Measurements from ENCODE around the gene DGCR6.

The DGCR6 gene

GRCh38 chr22:18925368-18926064, 19.4 kb downstream of the DGCR6 start:
- H3K9me3 ChIP-seq: no peaks in the 10 kb centered on the region
- H3K27me3 ChIP-seq: no peaks in the 10 kb centered on the region
- no peak overlapping the region for H3K27ac ChIP-seq
- no peaks in the 10 kb centered on the region for H3K36me3 ChIP-seq
- TF ChIP-seq, protein P1, sequence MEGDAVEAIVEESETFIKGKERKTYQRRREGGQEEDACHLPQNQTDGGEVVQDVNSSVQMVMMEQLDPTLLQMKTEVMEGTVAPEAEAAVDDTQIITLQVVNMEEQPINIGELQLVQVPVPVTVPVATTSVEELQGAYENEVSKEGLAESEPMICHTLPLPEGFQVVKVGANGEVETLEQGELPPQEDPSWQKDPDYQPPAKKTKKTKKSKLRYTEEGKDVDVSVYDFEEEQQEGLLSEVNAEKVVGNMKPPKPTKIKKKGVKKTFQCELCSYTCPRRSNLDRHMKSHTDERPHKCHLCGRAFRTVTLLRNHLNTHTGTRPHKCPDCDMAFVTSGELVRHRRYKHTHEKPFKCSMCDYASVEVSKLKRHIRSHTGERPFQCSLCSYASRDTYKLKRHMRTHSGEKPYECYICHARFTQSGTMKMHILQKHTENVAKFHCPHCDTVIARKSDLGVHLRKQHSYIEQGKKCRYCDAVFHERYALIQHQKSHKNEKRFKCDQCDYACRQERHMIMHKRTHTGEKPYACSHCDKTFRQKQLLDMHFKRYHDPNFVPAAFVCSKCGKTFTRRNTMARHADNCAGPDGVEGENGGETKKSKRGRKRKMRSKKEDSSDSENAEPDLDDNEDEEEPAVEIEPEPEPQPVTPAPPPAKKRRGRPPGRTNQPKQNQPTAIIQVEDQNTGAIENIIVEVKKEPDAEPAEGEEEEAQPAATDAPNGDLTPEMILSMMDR (IDR thresholded peaks at IDR 0.05): no peak
- H3K4me1 ChIP-seq (ENCODE audit: control insufficient read depth in 1 of 2, insufficient read depth in 1 of 2, low read depth in 1 of 2, low read length in 1 of 2): no peaks in the 10 kb centered on the region
- no peak overlapping the region for H3K4me3 ChIP-seq (ENCODE audit: low read depth in 1 of 2, low read length in 1 of 2)

- Histone ChIP-seq H3K9me3 (no peaks in the 10 kb centered on the region), H3K4me3 (ENCODE audit: low read depth in 1 of 2, low read length in 1 of 2) (no peak overlapping the region), H3K36me3 (no peaks in the 10 kb centered on the region), H3K4me1 (ENCODE audit: control insufficient read depth in 1 of 2, insufficient read depth in 1 of 2, low read depth in 1 of 2, low read length in 1 of 2) (no peaks in the 10 kb centered on the region), H3K27ac (no peak overlapping the region), H3K27me3 (no peaks in the 10 kb centered on the region)
- TF ChIP-seq, protein P1 (IDR thresholded peaks at IDR 0.05): no peak
Observed at GRCh38 chr22:18927020-18927419, 20.9 kb downstream of the DGCR6 start.

DNA sequence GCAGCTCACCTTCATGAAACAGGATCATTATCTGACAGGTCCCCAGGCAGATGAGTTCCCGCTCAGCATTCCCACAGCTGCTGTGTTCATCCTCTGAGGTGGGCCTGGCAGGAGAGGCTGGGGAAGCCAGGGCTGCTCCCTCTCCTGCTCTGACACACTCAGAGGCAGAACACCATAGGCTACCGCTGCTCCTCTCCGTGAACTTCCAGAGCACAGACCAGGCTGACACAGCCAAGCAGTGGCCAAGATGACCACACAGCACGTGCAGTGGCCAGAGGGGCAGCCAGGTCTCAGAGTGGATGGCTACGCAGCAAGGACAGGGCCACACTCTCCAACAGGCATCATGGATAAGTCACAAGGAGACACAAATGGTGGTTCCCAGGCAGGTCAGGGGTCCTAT, 21.5 kb downstream of the DGCR6 start:
- Histone ChIP-seq H3K27ac (no peak overlapping the region), H3K9me3 (no peaks in the 10 kb centered on the region), H3K4me1 (ENCODE audit: control insufficient read depth in 1 of 2, insufficient read depth in 1 of 2, low read depth in 1 of 2, low read length in 1 of 2) (no peaks in the 10 kb centered on the region), H3K36me3 (no peaks in the 10 kb centered on the region), H3K27me3 (no peaks in the 10 kb centered on the region), H3K4me3 (ENCODE audit: low read depth in 1 of 2, low read length in 1 of 2) (no peak overlapping the region)
- TF ChIP-seq, protein P1 (IDR thresholded peaks at IDR 0.05): no peak

GRCh38 chr22:18929459-18929858, 23.3 kb downstream of the DGCR6 start:
- H3K4me1 ChIP-seq (ENCODE audit: control insufficient read depth in 1 of 2, insufficient read depth in 1 of 2, low read depth in 1 of 2, low read length in 1 of 2): no peaks in the 10 kb centered on the region
- no peaks in the 10 kb centered on the region for H3K36me3 ChIP-seq
- H3K4me3 ChIP-seq (ENCODE audit: low read depth in 1 of 2, low read length in 1 of 2): no peak overlapping the region
- H3K27ac ChIP-seq: no peak overlapping the region
- TF ChIP-seq, protein P1 (IDR thresholded peaks at IDR 0.05): no peak
- H3K9me3 ChIP-seq: no peaks in the 10 kb centered on the region
- H3K27me3 ChIP-seq: no peaks in the 10 kb centered on the region

DNA sequence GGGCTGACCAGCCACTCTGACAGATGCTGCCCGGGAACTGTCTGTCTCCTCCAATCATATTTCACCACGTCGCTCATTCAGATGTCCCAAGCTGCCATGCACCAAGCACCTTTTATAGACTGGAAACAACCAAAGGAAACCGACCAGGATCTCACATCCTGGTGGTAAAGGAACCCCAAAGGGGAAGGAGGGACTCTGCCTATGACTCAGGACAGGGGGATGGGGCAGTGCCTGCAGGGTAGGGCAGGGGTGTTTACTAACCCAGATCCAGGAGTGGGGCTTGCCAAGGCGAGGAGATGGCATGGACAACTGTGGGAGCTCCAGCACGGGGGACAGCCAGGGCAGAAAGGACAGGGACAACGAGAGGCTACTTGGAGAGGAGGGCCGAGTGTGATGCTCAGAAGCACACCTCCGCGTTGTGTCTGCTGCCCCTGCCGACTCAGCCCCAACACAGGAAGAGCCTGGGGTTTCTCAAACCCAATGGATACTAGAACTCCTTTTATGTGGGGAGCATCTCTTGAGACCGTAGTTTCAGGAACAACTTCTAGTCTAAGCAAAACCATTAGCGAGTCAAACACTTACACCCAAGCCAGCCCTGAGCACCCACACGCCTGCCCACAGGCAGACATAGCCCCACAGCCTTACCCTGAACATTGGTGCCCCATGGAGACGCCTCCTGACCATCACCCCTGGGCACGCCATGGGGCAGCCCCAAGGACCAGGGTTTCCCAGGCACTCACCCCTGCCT, 26.0 kb downstream of the DGCR6 start:
- H3K36me3 ChIP-seq: no peaks in the 10 kb centered on the region
- no peaks in the 10 kb centered on the region for H3K4me1 ChIP-seq (ENCODE audit: control insufficient read depth in 1 of 2, insufficient read depth in 1 of 2, low read depth in 1 of 2, low read length in 1 of 2)
- no peaks in the 10 kb centered on the region for H3K27me3 ChIP-seq
- no peak overlapping the region for H3K27ac ChIP-seq
- no peaks in the 10 kb centered on the region for H3K9me3 ChIP-seq
- TF ChIP-seq, protein P1 (IDR thresholded peaks at IDR 0.05): no peak
- no peak overlapping the region for H3K4me3 ChIP-seq (ENCODE audit: low read depth in 1 of 2, low read length in 1 of 2)

All from neutrophil (primary cell).